A673 (cell line): ENCODE data around the gene SDHAF1.

Experiments
- CTCF ChIP-seq: fragments of 300-800, 200-600 bp; sonication (generic); conservative IDR thresholded peaks from 2 replicates; pipeline ENCODE4 v1.5.1; 2017; ENCODE audit warnings: low read depth, mild to moderate bottlenecking, antibody characterized with exemption, low read length, moderate library complexity, mixed read lengths
- EZH2 ChIP-seq: fragments of 200-600 bp; sonication (generic); IDR thresholded peaks from 2 replicates; pipeline ENCODE4 v1.6.1; 2017; ENCODE audit warnings: borderline replicate concordance, low read depth, mild to moderate bottlenecking, mixed read lengths, antibody characterized with exemption, low read length; ENCODE audit not compliant: poor library complexity, severe bottlenecking

- no peak for TF ChIP-seq CTCF
- TF ChIP-seq EZH2 = no peak
Measured at GRCh38 chr19:35949131-35949530, 45.9 kb upstream of the SDHAF1 start.
